ENCODE measurements around the gene GTSF1L. TPM values are rescaled to one million over a fixed set of nuclear protein-coding genes. Genes with fewer than 3 reads are reported as not detected.

The GTSF1L gene
- not detected in 2 replicates for total RNA-seq

DNA sequence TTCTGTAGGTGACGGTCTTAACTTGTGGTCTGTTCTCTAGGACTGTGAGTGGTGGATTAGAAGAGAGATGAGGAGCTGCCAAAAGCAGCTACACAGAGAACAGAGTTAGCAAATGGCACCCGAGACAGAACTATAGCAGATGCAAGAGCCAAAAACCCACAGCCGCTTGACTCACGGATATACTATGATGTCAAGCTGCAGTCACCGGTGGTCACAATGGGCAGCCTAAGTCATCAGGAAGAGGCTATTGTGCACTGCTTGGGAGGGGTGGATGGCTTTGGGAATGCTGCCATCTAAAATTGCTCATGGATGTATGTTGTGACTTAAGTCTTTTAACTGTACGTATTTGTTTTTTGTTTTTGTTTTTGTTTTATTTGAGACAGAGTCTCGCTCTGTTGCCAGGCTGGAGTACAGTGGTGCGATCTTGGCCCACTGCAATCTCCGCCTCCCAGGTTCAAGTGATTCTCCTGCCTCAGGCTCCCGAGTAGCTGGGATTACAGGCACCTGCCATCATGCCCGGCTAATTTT is at the start of gene GTSF1L:
GTSF1L (minus strand) TSS at position 192 of the 528 bp plus-strand sequence. CDS start 308 bp downstream, outside the sequence.

Other genes starting within 250 kb of the GTSF1L start
- 7.7 and 9.0 TPM in 2 replicates for gene L3MBTL1, start 219.3 kb downstream of the GTSF1L start, total RNA-seq
- gene SGK2, start 168.0 kb downstream of the GTSF1L start, total RNA-seq: 0.52 and 1.4 TPM in 2 replicates
- gene IFT52, start 136.1 kb downstream of the GTSF1L start, total RNA-seq: 46.4 and 48.3 TPM in 2 replicates
- gene MYBL2, start 59.9 kb downstream of the GTSF1L start, total RNA-seq: 8.3 and 8.4 TPM in 2 replicates
- gene TOX2, start 187.8 kb upstream of the GTSF1L start, total RNA-seq: not detected in 2 replicates

Data from articular chondrocyte of knee joint (primary cell).